Endothelial cell of umbilical vein (primary cell): Measurements from ENCODE around the gene RPS6KL1. TPM values are rescaled to one million over a fixed set of nuclear protein-coding genes. Genes with fewer than 3 reads are reported as not detected.

Experiments used
- BruUV-seq: library from RNA; stranded (reverse); fragments of 400-500 nt; replicated peaks from 2 replicates; lab custom pipeline; 2021; lab: Mats Ljungman, UMichigan
- CTCF ChIA-PET: fragments of 300-600, 350-600 bp; sonication (Branson Sonifier 250); formaldehyde crosslinking; loops from one replicate; lab custom pipeline; 2021; ENCODE audit warnings: antibody characterized with exemption, inconsistent platforms; lab: Charles Lee
- POLR2A ChIA-PET: fragments of 300-600, 350-600 bp; sonication (Branson Sonifier 250); formaldehyde crosslinking; loops from one replicate; lab custom pipeline; 2021; ENCODE audit warnings: antibody characterized with exemption, inconsistent platforms; lab: Charles Lee
- DNase-seq: peaks from one replicate; pipeline ENCODE4 v3.0.0-alpha.2; 2011; ENCODE audit warnings: low read depth, low spot score
- FAIRE-seq: peaks from 2 replicates; lab custom pipeline; 2011; peaks lifted over from hg19 to GRCh38; lab: Jason Lieb, UNC
- H2AFZ ChIP-seq: 2 replicates; pipeline ENCODE4 v1.6.0; 2012; ENCODE audit warnings: low read depth, low read length, control low read depth, inconsistent platforms
- H3K27ac ChIP-seq: 2 replicates; pipeline ENCODE4 v1.5.1; 2011; ENCODE audit warnings: low read depth, mild to moderate bottlenecking, control low read depth, low read length, moderate library complexity; ENCODE audit not compliant: insufficient read depth
- H3K27me3 ChIP-seq, 2 experiments: 2 replicates each; pipeline versions ENCODE4 v1.6.0 to v1.6.1; 2011; ENCODE audit warnings: low read length in 2 of 2, mixed read lengths in 1 of 2; ENCODE audit not compliant: control insufficient read depth in 2 of 2, insufficient read depth in 2 of 2
- H3K36me3 ChIP-seq, 2 experiments: 2 replicates in 1 of 2; 3 replicates in 1 of 2; pipeline ENCODE4 v1.5.1; 2011; ENCODE audit warnings: low read length in 2 of 2, mild to moderate bottlenecking in 1 of 2, moderate library complexity in 1 of 2; ENCODE audit not compliant: control insufficient read depth in 2 of 2, insufficient read depth in 2 of 2; ENCODE audit errors: extremely low read depth in 1 of 2
- H3K4me1 ChIP-seq: 3 replicates; pipeline ENCODE4 v1.5.1; 2011; ENCODE audit warnings: mild to moderate bottlenecking, low read length; ENCODE audit not compliant: control insufficient read depth, insufficient read depth; ENCODE audit errors: extremely low read depth
- H3K4me2 ChIP-seq: 2 replicates; pipeline ENCODE4 v1.6.1; 2011; ENCODE audit warnings: low read length, control low read depth, mixed read lengths; ENCODE audit not compliant: insufficient read depth
- H3K4me3 ChIP-seq, 3 experiments: fragments of 200-600 bp in 1 of 3; sonication (generic), shearing (Covaris generic) in 1 of 3; replicated peaks in 1 of 3; 2 replicates each; pipeline ENCODE4 v1.5.1; 2011 to 2016; ENCODE audit warnings: control low read depth in 3 of 3, low read length in 3 of 3, mild to moderate bottlenecking in 2 of 3, inconsistent platforms in 1 of 3, low read depth in 1 of 3, moderate library complexity in 1 of 3; ENCODE audit not compliant: insufficient read depth in 1 of 3
- H3K79me2 ChIP-seq: 2 replicates; pipeline ENCODE4 v1.6.0; 2012; ENCODE audit warnings: low read length, inconsistent platforms; ENCODE audit not compliant: control insufficient read depth, insufficient read depth
- H3K9ac ChIP-seq: replicated peaks from 2 replicates; pipeline ENCODE3; 2011; ENCODE audit warnings: low read length, control low read depth; ENCODE audit not compliant: insufficient read depth; ENCODE audit errors: extremely low read depth
- H3K9me1 ChIP-seq: replicated peaks from 3 replicates; pipeline ENCODE4 v1.6.0; 2011; ENCODE audit warnings: mild to moderate bottlenecking, low read length; ENCODE audit not compliant: control insufficient read depth, insufficient read depth; ENCODE audit errors: extremely low read depth
- H3K9me3 ChIP-seq: replicated peaks from 2 replicates; pipeline ENCODE4 v1.5.1; 2012; ENCODE audit warnings: low read length, inconsistent platforms; ENCODE audit not compliant: control insufficient read depth, insufficient read depth
- H4K20me1 ChIP-seq: replicated peaks from 2 replicates; pipeline ENCODE3; 2011; ENCODE audit warnings: mild to moderate bottlenecking, low read length; ENCODE audit not compliant: control insufficient read depth, insufficient read depth; ENCODE audit errors: extremely low read depth
- CTCF ChIP-seq, 2 donors: IDR thresholded peaks; 1 replicate in 1 of 2; 2 replicates in 1 of 2; pipeline ENCODE4 v1.5.1; 2011; ENCODE audit warnings: low read length in 2 of 2, mild to moderate bottlenecking in 2 of 2, moderate library complexity in 2 of 2, control low read depth in 1 of 2, inconsistent platforms in 1 of 2, low read depth in 1 of 2; ENCODE audit not compliant: insufficient read depth in 1 of 2; ENCODE audit errors: extremely low read depth in 1 of 2
- EZH2 ChIP-seq: IDR thresholded peaks from 2 replicates; pipeline ENCODE4 v1.6.1; 2012; ENCODE audit warnings: borderline replicate concordance, low read depth, mild to moderate bottlenecking, moderate library complexity, low read length, inconsistent platforms; ENCODE audit not compliant: severe bottlenecking
- FOS ChIP-seq: IDR thresholded peaks from 2 replicates; pipeline ENCODE4 v1.6.1; 2011; ENCODE audit warnings: mild to moderate bottlenecking, low read length, moderate library complexity, borderline replicate concordance; ENCODE audit not compliant: insufficient read depth
- GATA2 ChIP-seq: IDR thresholded peaks from 2 replicates; pipeline ENCODE4 v1.7.0; 2011; ENCODE audit warnings: low read depth, mild to moderate bottlenecking, moderate library complexity, mixed read lengths, low read length; ENCODE audit not compliant: insufficient read length, insufficient read depth
- JUN ChIP-seq: IDR thresholded peaks from 2 replicates; pipeline ENCODE4 v1.6.1; 2011; ENCODE audit warnings: borderline replicate concordance, low read depth; ENCODE audit not compliant: insufficient read length, insufficient read depth
- MAX ChIP-seq: IDR thresholded peaks from 2 replicates; pipeline ENCODE4 v1.6.1; 2011; ENCODE audit not compliant: insufficient read depth, insufficient read length
- MYC ChIP-seq: IDR thresholded peaks from one replicate; pipeline ENCODE4 v1.6.1; 2011; ENCODE audit warnings: mild to moderate bottlenecking, low read depth, low read length
- POLR2A ChIP-seq: IDR thresholded peaks from 2 replicates; pipeline ENCODE4 v1.6.1; 2012; ENCODE audit warnings: low read depth, mild to moderate bottlenecking, control low read depth, low read length
- POLR2AphosphoS5 ChIP-seq: IDR thresholded peaks from 2 replicates; pipeline ENCODE4 v1.6.1; 2012; ENCODE audit warnings: low read depth, mild to moderate bottlenecking, control low read depth, low read length, moderate library complexity; ENCODE audit not compliant: insufficient read depth
- dilution Hi-C: fragments of 300-500 bp; cut with MboI; formaldehyde crosslinking; loops from one replicate; pipeline ENCODE4 v1.15.0; 2019; ENCODE audit warnings: low sequenced_read_pairs; ENCODE audit not compliant: extremely low pct_ligation_motif_present
- intact Hi-C: fragments of 100-400 bp; cut with micrococcal nuclease; formaldehyde crosslinking; loops from one replicate; pipeline ENCODE4 v1.10.0; 2022
- polyA plus RNA-seq, 4 experiments: library from polyadenylated mRNA; depleted of rRNA in 3 of 4; stranded (reverse) in 3 of 4; unstranded in 1 of 4; fragments of >200 nt; gene quantifications; 2 replicates each; pipeline versions ENCODE4 v1.2.1 to v1.2.3, GENCODE V29; 2011 to 2012; ENCODE audit warnings: missing spikeins in 1 of 4
- total RNA-seq: library from RNA; stranded (reverse); gene quantifications from 2 replicates; pipeline ENCODE4 v1.2.3, GENCODE V29; 2021

Gene RPS6KL1
- total and polyA plus RNA-seq, 2 donors (not counting 3 experiments of a cell fraction or from before 2014, with no cell fraction given), result 10.2 to 23.8 TPM

GRCh38 chr14:74918380-74918779, 4.7 kb downstream of the RPS6KL1 start:
- Histone ChIP-seq H3K4me1 (peaks cover 7% of the 10 kb centered on the region), H4K20me1 (no peaks in the 10 kb centered on the region), H3K9me3 (no peaks in the 10 kb centered on the region), H3K79me2 (no peaks in the 10 kb centered on the region), H2AFZ (no peak overlapping the region), H3K4me2 (no peak overlapping the region), H3K27me3 (no peaks in the 10 kb centered on the region), H3K4me3 (no peak overlapping the region), H3K9ac (no peak overlapping the region), H3K9me1 (no peaks in the 10 kb centered on the region), H3K36me3 (no peaks in the 10 kb centered on the region), H3K27ac (no peak overlapping the region)
- no peak for DNase-seq
- BruUV-seq, result no TSS peak
- ChIA-PET CTCF (interaction anchor here (1.5 to 4.5 kb wide), 3 partner anchors 13 to 171 kb away, joined by 10 to 53 read pairs (median 11); no protein-coding TSS in a partner anchor), POLR2A (no interaction called here)
- no peak for TF ChIP-seq MYC
- no peak for TF ChIP-seq GATA2
- no peak for TF ChIP-seq EZH2
- no peak for TF ChIP-seq JUN
- TF ChIP-seq MAX, result no peak
- no peak for TF ChIP-seq POLR2A
- TF ChIP-seq POLR2AphosphoS5, result no peak
- TF ChIP-seq CTCF (IDR thresholded peaks at IDR 0.05; ENCODE audit: extremely low read depth in 1 of 2, insufficient read depth in 1 of 2, low read depth in 1 of 2, low read length in 2 of 2), result no peak
- no peak for TF ChIP-seq FOS
- FAIRE-seq, result no peak
- dilution Hi-C loops, result no loop called here
- intact Hi-C loops, result no loop called here
